ENCODE data around the gene LRRC8D. TPM values are rescaled to one million over a fixed set of nuclear protein-coding genes. Genes with fewer than 3 reads are reported as not detected.
"Not testable (repeated sequence)": the region's sequence is repeated elsewhere in the genome, so short reads cannot be mapped to it uniquely, and the experiment has no call there.

Gene LRRC8D
- total RNA-seq, 1 experiment from 2014 or later: 22.3 TPM

DNA sequence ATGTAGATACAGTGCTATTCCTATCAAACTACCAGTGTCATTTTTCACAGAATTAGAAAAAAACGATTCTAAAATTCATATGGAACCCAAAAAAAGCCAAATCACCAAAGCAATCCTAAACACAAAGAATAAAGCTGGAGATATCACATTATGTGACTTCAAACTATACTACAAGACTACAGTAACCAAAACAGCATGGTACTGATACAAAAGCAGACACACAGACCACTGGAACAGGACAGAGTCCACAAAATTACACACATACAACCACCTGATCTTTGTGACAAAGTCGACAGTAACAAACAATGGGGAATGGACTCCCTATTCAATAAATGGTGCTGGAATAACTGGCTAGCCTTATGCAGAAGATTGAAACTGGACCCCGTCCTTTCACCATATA is 102.7 kb downstream of the LRRC8D start:
- H3K36me3 Mint-ChIP-seq (ENCODE audit: insufficient read depth, unreplicated experiment): no peaks in the 10 kb centered on the region
- BruUV-seq (replicated peaks): no TSS peak
- TF ChIP-seq, protein P1, sequence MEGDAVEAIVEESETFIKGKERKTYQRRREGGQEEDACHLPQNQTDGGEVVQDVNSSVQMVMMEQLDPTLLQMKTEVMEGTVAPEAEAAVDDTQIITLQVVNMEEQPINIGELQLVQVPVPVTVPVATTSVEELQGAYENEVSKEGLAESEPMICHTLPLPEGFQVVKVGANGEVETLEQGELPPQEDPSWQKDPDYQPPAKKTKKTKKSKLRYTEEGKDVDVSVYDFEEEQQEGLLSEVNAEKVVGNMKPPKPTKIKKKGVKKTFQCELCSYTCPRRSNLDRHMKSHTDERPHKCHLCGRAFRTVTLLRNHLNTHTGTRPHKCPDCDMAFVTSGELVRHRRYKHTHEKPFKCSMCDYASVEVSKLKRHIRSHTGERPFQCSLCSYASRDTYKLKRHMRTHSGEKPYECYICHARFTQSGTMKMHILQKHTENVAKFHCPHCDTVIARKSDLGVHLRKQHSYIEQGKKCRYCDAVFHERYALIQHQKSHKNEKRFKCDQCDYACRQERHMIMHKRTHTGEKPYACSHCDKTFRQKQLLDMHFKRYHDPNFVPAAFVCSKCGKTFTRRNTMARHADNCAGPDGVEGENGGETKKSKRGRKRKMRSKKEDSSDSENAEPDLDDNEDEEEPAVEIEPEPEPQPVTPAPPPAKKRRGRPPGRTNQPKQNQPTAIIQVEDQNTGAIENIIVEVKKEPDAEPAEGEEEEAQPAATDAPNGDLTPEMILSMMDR (IDR thresholded peaks at IDR 0.05; ENCODE audit: unreplicated experiment): no peak
- no peak overlapping the region for H3K27ac Mint-ChIP-seq (ENCODE audit: unreplicated experiment)
- no peaks in the 10 kb centered on the region for H3K4me1 Mint-ChIP-seq (ENCODE audit: low read depth, unreplicated experiment)
- no peak for DNase-seq
- no peaks in the 10 kb centered on the region for H3K9me3 Mint-ChIP-seq (ENCODE audit: low read depth, unreplicated experiment)
- intact Hi-C loops (cut with micrococcal nuclease; ENCODE audit: unreplicated experiment): no loop called here
- no peak overlapping the region for H3K4me3 Mint-ChIP-seq (ENCODE audit: low read depth, unreplicated experiment)
- H3K27me3 Mint-ChIP-seq (ENCODE audit: unreplicated experiment): no peaks in the 10 kb centered on the region
- CTCF ChIA-PET: no interaction called here

DNA sequence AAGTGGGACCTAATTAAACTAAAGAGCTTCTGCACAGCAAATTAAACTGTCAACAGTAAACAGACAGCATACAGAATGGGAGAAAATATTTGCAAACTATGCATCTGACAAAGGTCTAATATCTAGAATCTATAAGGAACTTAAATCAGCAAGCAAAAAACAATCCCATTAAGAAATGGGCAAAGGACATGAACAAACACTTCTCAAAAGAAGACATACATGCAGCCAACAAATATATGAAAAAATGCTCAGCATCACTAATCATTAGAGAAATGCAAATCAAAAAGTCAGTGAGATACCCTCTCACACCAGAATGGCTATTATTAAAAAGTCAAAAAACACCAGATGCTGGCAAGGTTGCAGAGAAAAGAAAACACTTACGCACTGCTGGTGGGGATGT is 103.2 kb downstream of the LRRC8D start:
- H3K4me3 Mint-ChIP-seq (ENCODE audit: low read depth, unreplicated experiment); H3K9me3 Mint-ChIP-seq (ENCODE audit: low read depth, unreplicated experiment); H3K36me3 Mint-ChIP-seq (ENCODE audit: insufficient read depth, unreplicated experiment); BruUV-seq (replicated peaks); H3K27me3 Mint-ChIP-seq (ENCODE audit: unreplicated experiment); DNase-seq; CTCF ChIA-PET; H3K4me1 Mint-ChIP-seq (ENCODE audit: low read depth, unreplicated experiment); intact Hi-C loops (cut with micrococcal nuclease; ENCODE audit: unreplicated experiment); H3K27ac Mint-ChIP-seq (ENCODE audit: unreplicated experiment): not testable (repeated sequence)

DNA sequence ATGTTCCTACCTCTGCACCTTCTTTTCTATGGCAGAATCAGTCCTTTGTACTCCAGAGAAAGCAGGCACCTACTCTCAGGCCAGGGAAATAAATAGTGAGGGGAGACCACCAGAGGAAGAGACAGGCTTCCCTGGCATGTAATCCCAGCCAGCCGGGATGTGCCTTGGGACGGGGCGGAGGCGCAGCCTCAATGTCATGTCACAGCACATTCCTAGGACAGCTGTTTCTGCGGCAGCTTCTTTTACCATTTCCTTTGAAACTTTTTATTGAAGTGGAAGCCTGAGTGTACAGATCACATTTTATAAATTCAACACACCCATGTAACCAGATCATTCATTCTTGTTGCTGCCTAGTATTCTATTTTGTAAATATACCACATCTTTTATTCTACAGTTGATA is 106.2 kb downstream of the LRRC8D start:
- no peak for DNase-seq
- intact Hi-C loops (cut with micrococcal nuclease; ENCODE audit: unreplicated experiment): no loop called here
- CTCF ChIA-PET: no interaction called here
- no TSS peak for BruUV-seq (replicated peaks)
- H3K27me3 Mint-ChIP-seq (ENCODE audit: unreplicated experiment): no peaks in the 10 kb centered on the region
- H3K9me3 Mint-ChIP-seq (ENCODE audit: low read depth, unreplicated experiment): no peaks in the 10 kb centered on the region
- no peaks in the 10 kb centered on the region for H3K36me3 Mint-ChIP-seq (ENCODE audit: insufficient read depth, unreplicated experiment)
- TF ChIP-seq, protein P1 (IDR thresholded peaks at IDR 0.05; ENCODE audit: unreplicated experiment): no peak
- H3K4me1 Mint-ChIP-seq (ENCODE audit: low read depth, unreplicated experiment): no peaks in the 10 kb centered on the region
- no peak overlapping the region for H3K27ac Mint-ChIP-seq (ENCODE audit: unreplicated experiment)
- H3K4me3 Mint-ChIP-seq (ENCODE audit: low read depth, unreplicated experiment): no peak overlapping the region

DNA sequence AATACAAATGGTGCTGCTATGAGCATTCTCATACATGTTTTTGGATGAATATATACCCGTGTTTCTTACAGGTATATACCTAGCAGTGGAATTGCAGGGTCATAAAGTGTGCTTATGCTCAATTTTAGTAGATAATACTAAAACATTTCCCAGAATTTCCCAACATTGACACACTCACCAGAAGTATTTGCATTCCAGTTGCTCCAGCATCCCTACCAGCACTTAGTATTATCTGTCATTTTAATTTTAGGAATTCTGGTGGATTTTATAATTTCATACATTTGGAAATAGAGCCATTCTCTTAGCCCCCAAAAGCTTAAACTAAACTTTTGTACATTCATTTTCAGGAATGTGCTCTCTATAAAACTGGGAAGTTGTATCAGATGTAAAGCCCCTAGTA is 106.6 kb downstream of the LRRC8D start:
- H3K9me3 Mint-ChIP-seq (ENCODE audit: low read depth, unreplicated experiment): no peaks in the 10 kb centered on the region
- intact Hi-C loops (cut with micrococcal nuclease; ENCODE audit: unreplicated experiment): no loop called here
- H3K36me3 Mint-ChIP-seq (ENCODE audit: insufficient read depth, unreplicated experiment): no peaks in the 10 kb centered on the region
- H3K27ac Mint-ChIP-seq (ENCODE audit: unreplicated experiment): no peak overlapping the region
- no peaks in the 10 kb centered on the region for H3K27me3 Mint-ChIP-seq (ENCODE audit: unreplicated experiment)
- TF ChIP-seq, protein P1 (IDR thresholded peaks at IDR 0.05; ENCODE audit: unreplicated experiment): no peak
- no TSS peak for BruUV-seq (replicated peaks)
- no peak overlapping the region for H3K4me3 Mint-ChIP-seq (ENCODE audit: low read depth, unreplicated experiment)
- CTCF ChIA-PET: no interaction called here
- no peaks in the 10 kb centered on the region for H3K4me1 Mint-ChIP-seq (ENCODE audit: low read depth, unreplicated experiment)
- DNase-seq: no peak

DNA sequence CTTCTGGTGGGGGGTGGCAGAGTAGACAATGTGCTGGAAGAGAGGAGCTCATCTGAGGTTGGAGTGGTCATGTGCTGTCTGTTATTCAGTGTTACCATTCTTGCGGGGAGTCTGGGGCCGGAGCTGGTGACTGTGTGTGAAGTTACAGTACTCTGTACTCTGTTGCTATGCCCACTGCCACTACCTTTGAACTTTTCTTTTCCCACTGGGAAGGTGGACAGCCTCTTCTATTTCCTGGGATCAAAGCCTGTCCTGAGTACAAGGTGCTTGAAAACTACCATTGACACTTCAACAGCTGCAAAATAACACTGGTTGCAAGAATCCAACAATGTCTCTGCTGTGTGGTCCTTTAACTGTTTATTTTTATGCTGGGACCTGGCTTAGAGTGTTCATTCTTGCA is 107.7 kb downstream of the LRRC8D start:
- H3K27me3 Mint-ChIP-seq (ENCODE audit: unreplicated experiment): no peaks in the 10 kb centered on the region
- H3K4me3 Mint-ChIP-seq (ENCODE audit: low read depth, unreplicated experiment): no peak overlapping the region
- intact Hi-C loops (cut with micrococcal nuclease; ENCODE audit: unreplicated experiment): no loop called here
- CTCF ChIA-PET: no interaction called here
- no peak for DNase-seq
- TF ChIP-seq, protein P1 (IDR thresholded peaks at IDR 0.05; ENCODE audit: unreplicated experiment): no peak
- no peaks in the 10 kb centered on the region for H3K36me3 Mint-ChIP-seq (ENCODE audit: insufficient read depth, unreplicated experiment)
- BruUV-seq (replicated peaks): no TSS peak
- H3K27ac Mint-ChIP-seq (ENCODE audit: unreplicated experiment): no peak overlapping the region
- H3K4me1 Mint-ChIP-seq (ENCODE audit: low read depth, unreplicated experiment): no peaks in the 10 kb centered on the region
- H3K9me3 Mint-ChIP-seq (ENCODE audit: low read depth, unreplicated experiment): no peaks in the 10 kb centered on the region

All from Calu3 (cell line).